HG03159 (cell line): ENCODE data around the gene CAMTA1.

ENCODE experiments used
- ATAC-seq: cut with Tn5 transposase; IDR thresholded peaks from one replicate; pipeline ENCODE4 v1.9.1; 2021; ENCODE audit warnings: mild to moderate bottlenecking, moderate library complexity; ENCODE audit not compliant: unreplicated experiment

Gene CAMTA1

GRCh38 chr1:7531562-7532340 lies 746.5 kb downstream of the CAMTA1 start:
- ATAC-seq = no peak

GRCh38 chr1:7533006-7533405 lies 747.8 kb downstream of the CAMTA1 start:
- ATAC-seq = no peak

GRCh38 chr1:7534061-7534825 lies 749.0 kb downstream of the CAMTA1 start:
- ATAC-seq = no peak

- no peak for ATAC-seq
Measured at GRCh38 chr1:7535016-7535415, 749.8 kb downstream of the CAMTA1 start.

- no peak for ATAC-seq
Measured at GRCh38 chr1:7535934-7536878, 751.0 kb downstream of the CAMTA1 start.

GRCh38 chr1:7536891-7537591 lies 751.8 kb downstream of the CAMTA1 start:
- no peak for ATAC-seq

- ATAC-seq = no peak
Measured at GRCh38 chr1:7538033-7538432, 752.8 kb downstream of the CAMTA1 start.

GRCh38 chr1:7538849-7539768 lies 753.9 kb downstream of the CAMTA1 start:
- ATAC-seq = no peak

GRCh38 chr1:7539769-7540175 lies 754.5 kb downstream of the CAMTA1 start:
- no peak for ATAC-seq

- ATAC-seq = no peak
Measured at GRCh38 chr1:7540816-7541215, 755.6 kb downstream of the CAMTA1 start.

GRCh38 chr1:7541629-7542028 lies 756.4 kb downstream of the CAMTA1 start:
- ATAC-seq = no peak

- ATAC-seq = no peak
Measured at GRCh38 chr1:7543718-7544090, 758.5 kb downstream of the CAMTA1 start.

GRCh38 chr1:7549277-7550161 lies 764.3 kb downstream of the CAMTA1 start:
- no peak for ATAC-seq

- no peak for ATAC-seq
Measured at GRCh38 chr1:7550261-7550865, 765.1 kb downstream of the CAMTA1 start.

GRCh38 chr1:7550981-7551380 lies 765.7 kb downstream of the CAMTA1 start:
- ATAC-seq = no peak

- no peak for ATAC-seq
Measured at GRCh38 chr1:7551442-7551841, 766.2 kb downstream of the CAMTA1 start.

- ATAC-seq = no peak
Measured at GRCh38 chr1:7552402-7552801, 767.1 kb downstream of the CAMTA1 start.

- no peak for ATAC-seq
Measured at GRCh38 chr1:7553042-7553690, 767.9 kb downstream of the CAMTA1 start.
